ENCODE measurements around the gene ATP1A4.
A peak's percentile ranks its signal among the peaks of the same experiment; 100 is the strongest.

The ATP1A4 gene

GRCh38 chr1:160200786-160201185, 49.4 kb downstream of the ATP1A4 start:
- Histone ChIP-seq H3K27ac (no peak overlapping the region), H3K9me3 (no peaks in the 10 kb centered on the region)
- TF ChIP-seq, protein P1, sequence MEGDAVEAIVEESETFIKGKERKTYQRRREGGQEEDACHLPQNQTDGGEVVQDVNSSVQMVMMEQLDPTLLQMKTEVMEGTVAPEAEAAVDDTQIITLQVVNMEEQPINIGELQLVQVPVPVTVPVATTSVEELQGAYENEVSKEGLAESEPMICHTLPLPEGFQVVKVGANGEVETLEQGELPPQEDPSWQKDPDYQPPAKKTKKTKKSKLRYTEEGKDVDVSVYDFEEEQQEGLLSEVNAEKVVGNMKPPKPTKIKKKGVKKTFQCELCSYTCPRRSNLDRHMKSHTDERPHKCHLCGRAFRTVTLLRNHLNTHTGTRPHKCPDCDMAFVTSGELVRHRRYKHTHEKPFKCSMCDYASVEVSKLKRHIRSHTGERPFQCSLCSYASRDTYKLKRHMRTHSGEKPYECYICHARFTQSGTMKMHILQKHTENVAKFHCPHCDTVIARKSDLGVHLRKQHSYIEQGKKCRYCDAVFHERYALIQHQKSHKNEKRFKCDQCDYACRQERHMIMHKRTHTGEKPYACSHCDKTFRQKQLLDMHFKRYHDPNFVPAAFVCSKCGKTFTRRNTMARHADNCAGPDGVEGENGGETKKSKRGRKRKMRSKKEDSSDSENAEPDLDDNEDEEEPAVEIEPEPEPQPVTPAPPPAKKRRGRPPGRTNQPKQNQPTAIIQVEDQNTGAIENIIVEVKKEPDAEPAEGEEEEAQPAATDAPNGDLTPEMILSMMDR (IDR thresholded peaks at IDR 0.05) = no peak

DNA sequence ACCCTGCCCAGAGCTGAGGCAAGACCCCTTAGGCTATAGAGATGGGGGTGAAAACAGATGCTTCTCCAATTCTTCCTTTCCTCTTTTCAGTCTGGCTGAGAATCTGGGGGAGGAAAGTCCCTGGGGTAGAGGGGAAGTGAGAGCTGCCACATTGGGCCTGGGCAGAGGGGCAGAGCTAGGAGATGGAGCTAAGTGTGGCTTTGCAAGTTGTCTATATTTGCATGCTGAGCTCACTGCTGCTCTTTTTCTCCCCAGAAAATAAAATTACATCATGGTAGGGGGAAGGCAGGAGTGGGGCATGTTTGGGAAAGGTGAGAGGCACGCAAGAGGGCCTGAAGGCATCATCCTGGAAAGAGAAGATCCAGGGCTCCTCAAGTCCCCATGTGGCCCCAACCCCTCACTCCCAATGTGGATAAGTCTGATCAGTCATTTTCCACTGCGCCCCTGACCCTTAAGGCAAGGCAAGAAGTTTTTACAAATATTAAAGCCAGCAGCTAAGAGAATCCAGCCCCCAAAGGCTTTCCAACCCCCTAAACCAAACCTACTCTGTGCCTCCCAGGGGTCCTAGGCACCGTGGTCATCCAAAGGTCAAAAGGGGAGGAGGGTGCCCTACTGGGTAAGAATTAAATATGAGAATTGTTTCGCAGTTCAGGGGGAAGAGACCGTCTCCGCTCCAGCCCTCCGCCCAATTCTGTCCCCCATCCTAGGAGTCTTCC, 53.3 kb downstream of the ATP1A4 start:
- H3K27me3 ChIP-seq = peaks cover 24% of the 10 kb centered on the region
- H3K4me3 ChIP-seq (ENCODE audit: low read depth in 1 of 2, low read length in 1 of 2) = peak overlapping the region in 1 of 2 experiments; percentile 56
- H3K27ac ChIP-seq = no peak overlapping the region
- TF ChIP-seq, protein P1 (IDR thresholded peaks at IDR 0.05) = no peak
- H3K9me3 ChIP-seq = no peaks in the 10 kb centered on the region
- H3K4me1 ChIP-seq (ENCODE audit: control insufficient read depth in 1 of 2, insufficient read depth in 1 of 2, low read depth in 1 of 2, low read length in 1 of 2) = peaks cover 11 to 15% of the 10 kb centered on the region in 2 experiments
- H3K36me3 ChIP-seq = peaks cover 8% of the 10 kb centered on the region

More at GRCh38 chr1:160200786-160201185, 49.4 kb downstream of the ATP1A4 start:
- Histone ChIP-seq H3K4me3 (ENCODE audit: low read depth in 1 of 2, low read length in 1 of 2) (no peak overlapping the region), H3K4me1 (ENCODE audit: control insufficient read depth in 1 of 2, insufficient read depth in 1 of 2, low read depth in 1 of 2, low read length in 1 of 2) (peaks cover 7 to 12% of the 10 kb centered on the region in 2 experiments), H3K36me3 (no peaks in the 10 kb centered on the region), H3K27me3 (peaks cover 19% of the 10 kb centered on the region)

DNA sequence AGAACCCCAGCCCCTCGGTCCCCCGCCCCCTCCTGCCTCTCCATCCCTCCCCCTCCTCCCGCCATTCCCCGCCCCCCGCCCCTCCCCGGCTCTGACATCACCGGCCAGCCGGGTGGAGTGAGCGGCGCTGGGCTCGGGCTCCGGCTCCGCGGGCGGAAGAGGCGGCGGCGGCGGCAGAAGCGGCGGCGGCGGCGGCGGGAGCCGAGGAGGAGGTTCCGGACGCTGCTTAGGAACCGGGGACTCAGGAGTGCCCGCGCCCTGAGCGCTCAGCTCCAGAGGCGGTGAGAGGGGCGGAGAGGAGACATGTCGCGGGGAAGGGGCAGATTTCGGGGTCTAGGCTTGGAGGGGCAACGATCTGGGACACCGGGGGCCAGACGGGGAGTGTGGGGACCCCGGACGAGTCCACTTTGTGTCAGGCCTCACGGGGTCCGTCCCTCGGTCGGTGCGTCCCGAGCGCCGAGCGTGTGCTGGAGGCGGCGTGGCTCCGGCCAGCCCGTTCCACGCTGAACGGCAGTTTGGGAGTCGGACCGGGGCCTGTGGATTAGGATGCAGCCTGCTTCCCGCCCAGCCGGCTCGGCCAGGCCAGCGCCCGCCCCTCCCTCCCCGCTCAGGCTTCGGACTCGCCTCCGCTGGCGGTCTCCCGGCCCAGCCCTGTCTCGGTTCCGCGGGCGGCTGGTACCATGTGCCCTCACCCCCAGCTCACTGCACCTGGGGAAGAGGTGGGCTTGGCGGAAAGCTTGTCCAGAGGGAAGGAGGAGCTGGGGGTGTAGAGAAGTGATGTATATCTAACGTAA, 54.0 kb downstream of the ATP1A4 start, which contains the start of gene PEA15:
Gene PEA15 (plus strand): TSS at position 143 of the 794 bp plus-strand sequence. CDS start 6,161 bp downstream, outside the sequence.
- TF ChIP-seq, protein P1 (IDR thresholded peaks at IDR 0.05) = no peak
- peak within 1 kb of the TSS; percentile 52 to 56 for H3K4me3 ChIP-seq (ENCODE audit: low read depth in 1 of 2, low read length in 1 of 2)
- H3K27me3 ChIP-seq = peaks cover 24% of the 10 kb centered on the region
- H3K4me1 ChIP-seq (ENCODE audit: control insufficient read depth in 1 of 2, insufficient read depth in 1 of 2, low read depth in 1 of 2, low read length in 1 of 2) = peaks cover 11 to 15% of the 10 kb centered on the region in 2 experiments
- no peak within 1 kb of the TSS for H3K27ac ChIP-seq
- H3K36me3 ChIP-seq = peaks cover 13% of the 10 kb centered on the region
- H3K9me3 ChIP-seq = no peaks in the 10 kb centered on the region

DNA sequence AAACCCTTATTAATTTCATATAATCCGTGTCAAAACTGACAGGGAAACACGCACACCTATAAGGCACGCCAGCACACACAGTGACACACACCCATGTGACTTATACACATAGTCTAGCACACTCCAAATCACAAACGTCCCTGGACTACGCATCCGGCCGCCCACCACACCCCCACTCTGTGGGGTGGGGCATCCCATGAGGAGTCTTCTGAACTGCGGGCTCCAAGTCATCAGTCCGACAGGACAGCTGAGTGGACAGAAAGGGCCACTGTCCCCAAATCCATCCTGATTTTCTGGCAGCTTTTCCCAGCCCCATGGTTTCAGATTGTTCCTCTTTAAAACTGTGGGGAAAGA, 54.6 kb downstream of the ATP1A4 start:
- Histone ChIP-seq H3K27ac (no peak overlapping the region), H3K27me3 (peaks cover 24% of the 10 kb centered on the region), H3K9me3 (no peaks in the 10 kb centered on the region), H3K36me3 (peaks cover 15% of the 10 kb centered on the region), H3K4me1 (ENCODE audit: control insufficient read depth in 1 of 2, insufficient read depth in 1 of 2, low read depth in 1 of 2, low read length in 1 of 2) (peaks cover 11 to 15% of the 10 kb centered on the region in 2 experiments), H3K4me3 (ENCODE audit: low read depth in 1 of 2, low read length in 1 of 2) (peak overlapping the region; percentile 52 to 56)
- TF ChIP-seq, protein P1 (IDR thresholded peaks at IDR 0.05) = no peak

DNA sequence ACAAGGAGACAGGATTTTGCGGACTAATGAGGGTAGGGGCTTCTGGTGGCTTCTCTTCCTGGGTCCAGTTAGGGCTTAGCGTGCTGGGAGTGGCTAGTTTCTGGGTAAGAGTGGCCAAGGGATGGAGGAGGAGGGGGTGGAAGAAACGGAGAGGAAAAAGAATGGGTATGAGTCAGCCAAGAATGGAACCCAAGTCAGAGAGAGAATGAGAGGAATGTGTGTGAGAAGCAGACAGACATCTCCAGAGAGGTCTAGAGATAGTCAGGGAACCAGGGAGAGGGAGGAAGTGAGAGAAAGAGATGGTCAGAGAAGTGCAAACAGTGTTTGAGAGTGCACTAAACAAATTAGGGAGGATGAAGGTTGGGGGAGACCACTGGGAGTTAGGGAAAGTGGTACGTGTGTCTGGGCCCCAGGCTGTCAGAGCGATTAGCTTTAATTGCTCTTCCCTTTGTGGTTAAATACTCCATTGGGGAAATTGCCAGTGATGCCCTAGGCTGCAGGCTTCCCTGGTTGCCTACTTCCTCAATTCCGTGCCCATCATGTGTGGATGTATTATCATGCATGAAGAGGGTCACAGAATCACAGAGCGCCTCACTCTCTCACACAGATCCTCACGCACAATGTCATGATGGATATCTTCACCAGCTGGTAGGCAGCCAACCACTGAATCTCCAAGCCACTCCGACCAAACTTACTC, 55.2 kb downstream of the ATP1A4 start:
- Histone ChIP-seq H3K9me3 (no peaks in the 10 kb centered on the region), H3K27ac (no peak overlapping the region), H3K4me1 (ENCODE audit: control insufficient read depth in 1 of 2, insufficient read depth in 1 of 2, low read depth in 1 of 2, low read length in 1 of 2) (peaks cover 11 to 15% of the 10 kb centered on the region in 2 experiments), H3K4me3 (ENCODE audit: low read depth in 1 of 2, low read length in 1 of 2) (no peak overlapping the region), H3K27me3 (peaks cover 24% of the 10 kb centered on the region), H3K36me3 (peaks cover 21% of the 10 kb centered on the region)
- TF ChIP-seq, protein P1 (IDR thresholded peaks at IDR 0.05) = no peak
